ENCODE results near the gene ITIH5. TPM values are rescaled to one million over a fixed set of nuclear protein-coding genes. Genes with fewer than 3 reads are reported as not detected.

Gene ITIH5
- total RNA-seq, 6 experiments from 2014 or later = 0.20 to 0.62 (median 0.48) TPM

DNA sequence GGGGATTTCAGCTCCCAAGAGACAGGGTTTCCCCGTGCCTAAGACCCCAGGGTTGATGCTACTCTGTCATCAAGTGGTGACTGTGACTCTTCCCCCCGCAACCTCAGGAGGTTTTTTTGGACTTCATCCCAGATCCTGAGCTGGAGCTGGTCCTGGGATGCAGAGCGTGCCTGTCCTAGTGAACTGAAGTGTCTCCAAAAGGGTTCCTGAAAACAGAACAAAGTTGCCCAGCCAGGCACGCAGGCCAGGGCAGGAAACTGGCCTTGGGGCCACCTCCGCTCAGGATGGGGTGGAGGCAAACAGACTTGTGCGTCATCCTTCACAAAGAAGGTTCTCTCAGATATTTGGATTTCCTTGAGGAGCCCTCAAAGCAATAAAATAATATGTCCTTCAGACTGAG, 118.9 kb downstream of the ITIH5 start:
- DNase-seq (no peak), ATAC-seq (no peak)
- no peak overlapping the region for H3K27ac ChIP-seq
- intact Hi-C loops (cut with DNase I) = no loop called here
- H3K27me3 ChIP-seq = no peaks in the 10 kb centered on the region
- H3K4me3 ChIP-seq = no peak overlapping the region
- H3K36me3 ChIP-seq = no peaks in the 10 kb centered on the region
- no peaks in the 10 kb centered on the region for H3K9me3 ChIP-seq
- 58% methylated on average over 3 of the region's 6 CpGs for WGBS (ENCODE audit: insufficient coverage, low coverage, low lambda C conversion rate, missing lambda C conversion rate)
- H3K4me1 ChIP-seq = no peaks in the 10 kb centered on the region
- no peak for TF ChIP-seq POLR2A (IDR thresholded peaks at IDR 0.05)
- TF ChIP-seq, protein P1, sequence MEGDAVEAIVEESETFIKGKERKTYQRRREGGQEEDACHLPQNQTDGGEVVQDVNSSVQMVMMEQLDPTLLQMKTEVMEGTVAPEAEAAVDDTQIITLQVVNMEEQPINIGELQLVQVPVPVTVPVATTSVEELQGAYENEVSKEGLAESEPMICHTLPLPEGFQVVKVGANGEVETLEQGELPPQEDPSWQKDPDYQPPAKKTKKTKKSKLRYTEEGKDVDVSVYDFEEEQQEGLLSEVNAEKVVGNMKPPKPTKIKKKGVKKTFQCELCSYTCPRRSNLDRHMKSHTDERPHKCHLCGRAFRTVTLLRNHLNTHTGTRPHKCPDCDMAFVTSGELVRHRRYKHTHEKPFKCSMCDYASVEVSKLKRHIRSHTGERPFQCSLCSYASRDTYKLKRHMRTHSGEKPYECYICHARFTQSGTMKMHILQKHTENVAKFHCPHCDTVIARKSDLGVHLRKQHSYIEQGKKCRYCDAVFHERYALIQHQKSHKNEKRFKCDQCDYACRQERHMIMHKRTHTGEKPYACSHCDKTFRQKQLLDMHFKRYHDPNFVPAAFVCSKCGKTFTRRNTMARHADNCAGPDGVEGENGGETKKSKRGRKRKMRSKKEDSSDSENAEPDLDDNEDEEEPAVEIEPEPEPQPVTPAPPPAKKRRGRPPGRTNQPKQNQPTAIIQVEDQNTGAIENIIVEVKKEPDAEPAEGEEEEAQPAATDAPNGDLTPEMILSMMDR (IDR thresholded peaks at IDR 0.05) = no peak

DNA sequence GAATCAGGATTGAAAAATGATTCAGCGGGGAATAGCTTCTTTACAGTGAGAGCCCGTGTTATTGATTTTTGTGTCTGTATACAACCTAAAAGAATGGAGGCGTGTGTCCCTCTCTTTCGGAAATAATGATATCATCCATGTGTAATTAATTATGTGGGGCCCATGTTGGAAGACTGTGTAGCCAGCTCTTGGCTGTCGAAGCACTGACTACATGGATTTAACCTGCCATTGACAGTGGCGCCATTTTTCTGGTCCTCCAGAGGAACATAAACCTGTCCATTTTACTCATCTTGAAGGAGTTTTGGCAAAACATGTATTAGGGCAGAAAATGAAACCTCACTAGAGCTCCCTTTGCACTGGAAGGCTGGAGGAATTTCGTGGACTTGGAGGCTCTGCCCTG, 119.6 kb downstream of the ITIH5 start:
- H3K4me3 ChIP-seq = no peak overlapping the region
- DNase-seq (no peak), ATAC-seq (no peak)
- intact Hi-C loops (cut with DNase I) = no loop called here
- no peaks in the 10 kb centered on the region for H3K36me3 ChIP-seq
- no peak overlapping the region for H3K27ac ChIP-seq
- H3K4me1 ChIP-seq = no peaks in the 10 kb centered on the region
- no peaks in the 10 kb centered on the region for H3K9me3 ChIP-seq
- no peaks in the 10 kb centered on the region for H3K27me3 ChIP-seq
- TF ChIP-seq, protein P1 (IDR thresholded peaks at IDR 0.05) = no peak
- no peak for TF ChIP-seq POLR2A (IDR thresholded peaks at IDR 0.05)
- 81% methylated on average over 6 of the region's 7 CpGs for WGBS (ENCODE audit: insufficient coverage, low coverage, low lambda C conversion rate, missing lambda C conversion rate)

DNA sequence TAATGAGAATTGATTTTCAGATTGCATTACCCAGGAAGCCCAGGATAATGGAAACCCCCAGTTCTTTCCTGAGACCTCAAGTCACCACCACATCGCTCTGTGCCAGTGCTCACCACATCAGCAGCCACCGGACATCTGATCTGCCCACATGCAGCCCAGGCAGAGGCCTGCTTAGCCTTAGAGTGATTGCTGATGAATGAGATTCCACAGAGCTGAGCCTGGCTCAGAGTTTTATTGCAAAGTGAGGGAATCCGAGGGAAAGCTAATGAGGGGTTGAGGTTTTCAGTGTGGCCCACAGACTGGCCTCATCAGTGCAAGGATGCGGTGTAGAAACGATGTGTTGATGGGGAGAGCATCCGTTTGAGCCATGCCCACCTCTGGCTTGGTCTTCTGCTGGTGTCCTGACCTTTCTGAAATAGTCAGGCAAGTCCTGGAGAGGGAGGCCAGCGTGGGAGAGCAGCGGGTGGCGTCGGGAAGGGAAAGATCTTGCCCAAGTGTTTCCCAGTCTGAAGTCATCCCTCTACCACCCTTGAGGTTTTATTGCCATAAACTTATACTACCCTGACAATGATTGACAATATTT, 120.3 kb downstream of the ITIH5 start:
- no peaks in the 10 kb centered on the region for H3K9me3 ChIP-seq
- TF ChIP-seq, protein P1 (IDR thresholded peaks at IDR 0.05) = no peak
- TF ChIP-seq POLR2A (IDR thresholded peaks at IDR 0.05) = no peak
- no peak overlapping the region for H3K4me3 ChIP-seq
- peaks cover 0 to 4% (median 0%) of the 10 kb centered on the region in 4 donors for H3K4me1 ChIP-seq
- intact Hi-C loops (cut with DNase I) = no loop called here
- ATAC-seq (no peak), DNase-seq (no peak)
- H3K27ac ChIP-seq = no peak overlapping the region
- H3K36me3 ChIP-seq = no peaks in the 10 kb centered on the region
- H3K27me3 ChIP-seq = no peaks in the 10 kb centered on the region
- WGBS (ENCODE audit: insufficient coverage, low coverage, low lambda C conversion rate, missing lambda C conversion rate) = 87% methylated on average over 8 of the region's 10 CpGs

DNA sequence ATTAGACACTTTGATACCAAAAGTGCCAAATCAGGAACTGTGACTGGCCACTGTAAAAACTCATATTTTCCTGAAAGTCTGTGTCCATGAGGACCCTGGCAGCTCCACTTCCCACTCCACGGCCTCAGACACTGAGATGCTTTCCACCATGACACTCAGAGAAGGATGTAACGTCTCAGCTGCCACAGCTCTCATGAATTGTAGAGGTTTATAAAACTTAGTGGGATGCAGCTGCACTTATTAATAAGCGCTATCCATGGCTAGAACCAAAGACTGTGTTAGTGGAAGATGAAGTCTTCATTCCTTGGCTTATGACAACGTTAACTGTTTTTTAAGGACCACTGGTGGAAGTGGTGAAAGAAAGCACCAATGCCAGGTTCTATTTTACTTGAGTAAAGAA, 121.0 kb downstream of the ITIH5 start:
- no peak overlapping the region for H3K27ac ChIP-seq

More for the DNA sequence above, 121.0 kb downstream of the ITIH5 start:
- ATAC-seq (no peak), DNase-seq (no peak)
- intact Hi-C loops (cut with DNase I) = no loop called here
- Histone ChIP-seq H3K36me3 (no peaks in the 10 kb centered on the region), H3K27me3 (no peaks in the 10 kb centered on the region), H3K4me3 (no peak overlapping the region), H3K4me1 (peaks cover 0 to 4% (median 0%) of the 10 kb centered on the region in 4 donors), H3K9me3 (no peaks in the 10 kb centered on the region)
- TF ChIP-seq POLR2A (IDR thresholded peaks at IDR 0.05) = no peak
- TF ChIP-seq, protein P1 (IDR thresholded peaks at IDR 0.05) = no peak
- 53% methylated on average over 3 of the region's 4 CpGs for WGBS (ENCODE audit: insufficient coverage, low coverage, low lambda C conversion rate, missing lambda C conversion rate)
